ENCODE measurements around the gene VEGFA. TPM values are rescaled to one million over a fixed set of nuclear protein-coding genes. Genes with fewer than 3 reads are reported as not detected.

VEGFA gene
- total RNA-seq, 4 donors from 2014 or later: 81.0 to 247 (median 156) TPM

DNA sequence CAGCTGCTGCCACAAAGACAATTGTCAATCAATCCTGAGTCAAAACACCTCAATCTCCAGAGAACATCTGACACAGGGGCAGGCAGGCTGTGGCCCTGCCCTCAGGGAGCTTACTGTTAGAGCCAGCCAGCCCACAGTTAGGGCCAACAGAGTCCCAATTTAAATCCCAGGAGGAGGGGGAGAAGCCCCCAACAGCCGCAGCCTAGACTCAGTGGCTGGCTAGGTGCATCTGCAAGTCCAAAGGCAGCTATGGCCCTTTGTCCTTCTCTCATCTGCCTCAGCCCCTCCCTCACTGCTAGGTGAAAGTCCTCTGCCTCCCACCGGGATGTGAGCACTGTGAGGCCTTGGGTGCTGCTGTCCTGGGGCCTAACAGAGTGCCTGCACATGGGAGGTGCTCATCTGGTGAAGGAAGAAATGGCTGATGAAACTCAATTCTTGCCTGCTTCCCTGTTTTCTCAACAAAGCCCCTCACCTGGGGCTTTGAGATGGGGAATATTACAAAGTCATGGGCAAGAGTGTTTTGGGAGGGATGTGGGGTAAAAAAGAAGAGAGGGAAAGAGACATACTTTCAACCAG is 33.7 kb upstream of the VEGFA start:
- DNase-seq: peak in 1 of 2 donors; percentile 8
- TF ChIP-seq, protein P1, sequence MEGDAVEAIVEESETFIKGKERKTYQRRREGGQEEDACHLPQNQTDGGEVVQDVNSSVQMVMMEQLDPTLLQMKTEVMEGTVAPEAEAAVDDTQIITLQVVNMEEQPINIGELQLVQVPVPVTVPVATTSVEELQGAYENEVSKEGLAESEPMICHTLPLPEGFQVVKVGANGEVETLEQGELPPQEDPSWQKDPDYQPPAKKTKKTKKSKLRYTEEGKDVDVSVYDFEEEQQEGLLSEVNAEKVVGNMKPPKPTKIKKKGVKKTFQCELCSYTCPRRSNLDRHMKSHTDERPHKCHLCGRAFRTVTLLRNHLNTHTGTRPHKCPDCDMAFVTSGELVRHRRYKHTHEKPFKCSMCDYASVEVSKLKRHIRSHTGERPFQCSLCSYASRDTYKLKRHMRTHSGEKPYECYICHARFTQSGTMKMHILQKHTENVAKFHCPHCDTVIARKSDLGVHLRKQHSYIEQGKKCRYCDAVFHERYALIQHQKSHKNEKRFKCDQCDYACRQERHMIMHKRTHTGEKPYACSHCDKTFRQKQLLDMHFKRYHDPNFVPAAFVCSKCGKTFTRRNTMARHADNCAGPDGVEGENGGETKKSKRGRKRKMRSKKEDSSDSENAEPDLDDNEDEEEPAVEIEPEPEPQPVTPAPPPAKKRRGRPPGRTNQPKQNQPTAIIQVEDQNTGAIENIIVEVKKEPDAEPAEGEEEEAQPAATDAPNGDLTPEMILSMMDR (IDR thresholded peaks at IDR 0.05): no peak
- no peak for TF ChIP-seq POLR2A (IDR thresholded peaks at IDR 0.05)
- Histone ChIP-seq H3K9me3 (no peaks in the 10 kb centered on the region), H3K27me3 (no peaks in the 10 kb centered on the region), H3K4me3 (no peak overlapping the region), H3K36me3 (no peaks in the 10 kb centered on the region), H3K27ac (no peak overlapping the region), H3K4me1 (no peaks in the 10 kb centered on the region)
- intact Hi-C loops (cut with DNase I; ENCODE audit: low total_unique reads): no loop called here

DNA sequence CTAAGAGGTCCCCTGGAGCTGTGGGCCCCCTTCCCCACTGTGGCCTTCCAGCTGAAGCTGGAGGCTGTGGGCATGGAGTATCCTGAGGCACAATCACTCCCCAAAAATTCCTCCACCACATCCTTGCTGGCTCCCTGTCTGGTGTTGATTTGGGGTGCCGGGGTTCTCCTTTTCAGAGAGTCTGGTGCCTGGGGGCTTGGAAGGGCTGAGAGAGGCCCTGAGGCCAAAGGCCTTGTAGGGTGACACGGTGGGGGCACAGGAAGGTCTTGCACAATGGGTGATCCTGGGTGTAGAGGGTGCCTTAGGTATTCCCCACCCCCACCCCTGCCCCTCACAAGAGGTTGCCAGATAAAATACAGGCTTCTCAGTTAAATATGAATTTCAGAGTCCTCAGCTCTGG is 33.2 kb upstream of the VEGFA start:
- H3K27ac ChIP-seq: no peak overlapping the region
- H3K9me3 ChIP-seq: no peaks in the 10 kb centered on the region
- peak in 1 of 2 donors; percentile 1 for DNase-seq
- H3K27me3 ChIP-seq: no peaks in the 10 kb centered on the region
- intact Hi-C loops (cut with DNase I; ENCODE audit: low total_unique reads): no loop called here
- no peak for TF ChIP-seq POLR2A (IDR thresholded peaks at IDR 0.05)
- TF ChIP-seq, protein P1 (IDR thresholded peaks at IDR 0.05): no peak
- H3K36me3 ChIP-seq: no peaks in the 10 kb centered on the region
- H3K4me3 ChIP-seq: no peak overlapping the region
- H3K4me1 ChIP-seq: no peaks in the 10 kb centered on the region

DNA sequence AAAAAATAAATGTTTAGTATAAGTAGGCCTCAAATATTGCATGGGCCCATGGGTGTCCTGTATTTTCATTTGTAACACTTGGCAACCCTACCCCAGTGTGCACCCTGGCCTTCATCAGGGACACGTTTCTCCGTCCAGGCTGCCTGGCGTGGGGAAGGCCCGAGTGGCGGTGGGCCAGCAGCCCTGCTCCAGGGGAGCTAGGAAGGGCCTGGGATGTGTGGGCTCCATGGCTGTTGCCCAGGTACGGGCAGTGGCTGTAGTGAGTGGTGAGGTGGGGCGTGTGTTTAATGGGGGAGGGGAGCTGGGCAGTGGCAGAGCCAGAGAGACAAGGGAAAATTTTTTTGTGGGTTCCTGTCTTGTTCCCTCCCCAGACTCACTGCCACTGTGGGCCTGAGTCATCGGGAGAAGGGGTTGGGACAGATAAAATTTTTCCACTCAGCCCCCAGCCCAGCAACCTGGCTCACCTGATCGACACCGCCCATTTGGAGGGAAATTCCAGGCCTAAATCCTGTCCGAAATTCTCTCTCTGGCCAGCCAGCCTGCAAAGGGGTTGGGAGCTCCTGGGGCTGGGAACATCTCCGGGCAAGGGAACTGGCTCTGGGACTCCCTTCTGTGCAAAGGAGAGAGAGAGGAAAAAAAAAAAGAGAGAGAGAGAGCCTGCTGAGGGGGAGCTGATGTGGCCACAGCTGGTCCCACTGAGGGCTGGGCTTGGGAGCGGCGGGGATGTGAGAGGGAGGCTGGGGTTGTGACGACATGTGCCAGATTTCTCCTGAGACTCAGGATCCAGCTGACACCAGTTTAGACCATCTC is 32.5 kb upstream of the VEGFA start:
- intact Hi-C loops (cut with DNase I; ENCODE audit: low total_unique reads): no loop called here

DNA sequence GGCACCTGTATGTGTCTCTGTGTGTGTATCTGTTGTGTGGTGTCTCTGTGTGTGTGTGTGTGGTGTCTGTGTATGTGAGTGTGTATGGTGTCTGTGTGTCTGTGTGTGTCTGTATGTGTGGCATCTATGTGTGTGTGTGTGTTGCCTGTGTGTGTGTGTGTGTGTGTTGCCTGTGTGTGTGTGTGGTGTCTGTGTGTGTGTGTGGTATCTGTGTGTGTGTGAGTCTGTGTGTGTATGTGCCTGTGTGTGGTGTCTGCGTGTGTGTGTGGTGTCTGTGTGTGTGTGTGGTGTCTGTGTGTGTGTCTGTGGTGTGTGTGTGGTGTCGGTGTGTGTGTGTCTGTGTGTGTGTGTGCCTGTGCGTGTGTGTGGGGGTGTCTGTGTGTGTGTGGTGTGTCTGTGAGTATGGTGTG is 31.7 kb upstream of the VEGFA start:
- no peak for DNase-seq

More for the DNA sequence above, 32.5 kb upstream of the VEGFA start:
- Histone ChIP-seq H3K4me1 (no peaks in the 10 kb centered on the region), H3K9me3 (no peaks in the 10 kb centered on the region), H3K36me3 (no peaks in the 10 kb centered on the region), H3K27ac (no peak overlapping the region), H3K27me3 (no peaks in the 10 kb centered on the region), H3K4me3 (no peak overlapping the region)
- TF ChIP-seq, protein P1 (IDR thresholded peaks at IDR 0.05): no peak
- TF ChIP-seq POLR2A (IDR thresholded peaks at IDR 0.05): no peak
- peak in 1 of 2 donors; percentile 11 for DNase-seq

More for the DNA sequence above, 31.7 kb upstream of the VEGFA start:
- Histone ChIP-seq H3K36me3 (no peaks in the 10 kb centered on the region), H3K9me3 (no peaks in the 10 kb centered on the region), H3K4me3 (no peak overlapping the region), H3K27me3 (no peaks in the 10 kb centered on the region), H3K4me1 (no peaks in the 10 kb centered on the region), H3K27ac (no peak overlapping the region)
- intact Hi-C loops (cut with DNase I; ENCODE audit: low total_unique reads): no loop called here
- TF ChIP-seq, protein P1 (IDR thresholded peaks at IDR 0.05): no peak
- TF ChIP-seq POLR2A (IDR thresholded peaks at IDR 0.05): no peak
